Lower lobe of right lung (tissue), 2 donors: ENCODE data around the gene EFCAB12. TPM values are rescaled to one million over a fixed set of nuclear protein-coding genes. Genes with fewer than 3 reads are reported as not detected.
A peak's percentile ranks its signal among the peaks of the same experiment; 100 is the strongest.
"Not testable (repeated sequence)": the region's sequence is repeated elsewhere in the genome, so short reads cannot be mapped to it uniquely, and the experiment has no call there.

Experiments used
- ATAC-seq, 2 donors: fragments of 200-7000 bp; cut with Tn5 transposase; one replicate each; pipeline ENCODE4 v1.9.1; 2020 to 2022; ENCODE audit warnings: mild to moderate bottlenecking in 2 of 2, moderate library complexity in 2 of 2
- DNase-seq: peaks from one replicate; pipeline ENCODE4 v3.0.0-alpha.2; 2020
- H3K27ac ChIP-seq: fragments of 200-600 bp; one replicate; pipeline ENCODE4 v1.8.0; 2022
- H3K27me3 ChIP-seq: fragments of 200-600 bp; one replicate; pipeline ENCODE4 v1.8.0; 2022; ENCODE audit warnings: low read depth
- H3K36me3 ChIP-seq: fragments of 200-600 bp; one replicate; pipeline ENCODE4 v1.8.0; 2022; ENCODE audit warnings: mild to moderate bottlenecking
- H3K4me1 ChIP-seq: fragments of 200-600 bp; one replicate; pipeline ENCODE4 v1.8.0; 2022
- H3K4me3 ChIP-seq: fragments of 200-600 bp; one replicate; pipeline ENCODE4 v1.8.0; 2022; ENCODE audit warnings: mild to moderate bottlenecking
- H3K9me3 ChIP-seq: fragments of 200-600 bp; one replicate; pipeline ENCODE4 v1.8.0; 2022
- CTCF ChIP-seq: fragments of 200-600 bp; IDR thresholded peaks from one replicate; pipeline ENCODE4 v1.8.0; 2022; ENCODE audit warnings: antibody characterized with exemption, mild to moderate bottlenecking
- intact Hi-C: fragments of 100-400 bp; cut with DNase I; formaldehyde crosslinking; loops from one replicate; pipeline ENCODE4 v1.11.0; 2022
- total RNA-seq: library from RNA; stranded (reverse); fragmentation: NEBNext Ultra II Directional; extraction: Animal tissue kit (Norgen Biotek cat#: 25700); gene quantifications from one replicate; pipeline ENCODE4 v1.2.1, GENCODE V29; 2021
- donor health status: DM: no; HTN: yes; CAD: no; lungs with severe emphysema.

EFCAB12 gene
- total RNA-seq, 1 donor from 2014 or later, result 4.8 TPM

- Histone ChIP-seq H3K27ac (peak overlapping the region; percentile 96), H3K27me3 (no peaks in the 10 kb centered on the region), H3K9me3 (no peaks in the 10 kb centered on the region), H3K4me1 (peaks cover 23% of the 10 kb centered on the region), H3K36me3 (peaks cover 14% of the 10 kb centered on the region), H3K4me3 (peak overlapping the region; percentile 91)
- ATAC-seq, result peak in 1 of 2 donors; percentile 11
- intact Hi-C loops, result no loop called here
- TF ChIP-seq CTCF, result no peak
- DNase-seq, result no peak
Observed at GRCh38 chr3:129399895-129400357, 28.5 kb downstream of the EFCAB12 start.

GRCh38 chr3:129399145-129399894 is 29.1 kb downstream of the EFCAB12 start:
- peaks cover 14% of the 10 kb centered on the region for H3K36me3 ChIP-seq
- peak; percentile 91 to 96 for ATAC-seq
- peak overlapping the region; percentile 91 for H3K4me3 ChIP-seq
- no peaks in the 10 kb centered on the region for H3K9me3 ChIP-seq
- TF ChIP-seq CTCF, result peak; percentile 80
- DNase-seq, result peak; percentile 78
- H3K27ac ChIP-seq, result peak overlapping the region; percentile 96
- peaks cover 23% of the 10 kb centered on the region for H3K4me1 ChIP-seq
- no peaks in the 10 kb centered on the region for H3K27me3 ChIP-seq
- intact Hi-C loops, result no loop called here

- peaks cover 19% of the 10 kb centered on the region for H3K36me3 ChIP-seq
- ATAC-seq, result peak; percentile 26 to 54
- peak overlapping the region; percentile 91 for H3K4me3 ChIP-seq
- peaks cover 23% of the 10 kb centered on the region for H3K4me1 ChIP-seq
- no peak for TF ChIP-seq CTCF
- H3K27ac ChIP-seq, result peak overlapping the region; percentile 96
- DNase-seq, result no peak
- no peaks in the 10 kb centered on the region for H3K9me3 ChIP-seq
- H3K27me3 ChIP-seq, result no peaks in the 10 kb centered on the region
- intact Hi-C loops, result no loop called here
Observed at GRCh38 chr3:129398803-129399144, 29.7 kb downstream of the EFCAB12 start.

GRCh38 chr3:129393760-129394564 is 34.5 kb downstream of the EFCAB12 start:
- intact Hi-C loops, DNase-seq, ATAC-seq, H3K9me3 ChIP-seq, H3K27me3 ChIP-seq, H3K4me3 ChIP-seq: not testable (repeated sequence)
- Histone ChIP-seq H3K36me3 (peaks cover 64% of the 10 kb centered on the region), H3K4me1 (peaks cover 28% of the 10 kb centered on the region), H3K27ac (peak overlapping the region; percentile 6)

- TF ChIP-seq CTCF, result no peak
- Histone ChIP-seq H3K4me3 (no peak overlapping the region), H3K4me1 (peaks cover 24% of the 10 kb centered on the region), H3K27me3 (no peaks in the 10 kb centered on the region), H3K36me3 (peaks cover 65% of the 10 kb centered on the region), H3K9me3 (no peaks in the 10 kb centered on the region), H3K27ac (peak overlapping the region; percentile 6)
- DNase-seq (no peak), ATAC-seq (no peak)
- intact Hi-C loops, result no loop called here
Observed at GRCh38 chr3:129393271-129393670, 35.2 kb downstream of the EFCAB12 start.

GRCh38 chr3:129392106-129392887 is 36.1 kb downstream of the EFCAB12 start:
- H3K36me3 ChIP-seq, result peaks cover 75% of the 10 kb centered on the region

GRCh38 chr3:129391583-129391982 is 36.9 kb downstream of the EFCAB12 start:
- H3K4me3 ChIP-seq, DNase-seq, ATAC-seq, H3K27ac ChIP-seq, H3K9me3 ChIP-seq, H3K27me3 ChIP-seq, intact Hi-C loops: not testable (repeated sequence)
- Histone ChIP-seq H3K36me3 (peaks cover 79% of the 10 kb centered on the region), H3K4me1 (peaks cover 27% of the 10 kb centered on the region)

More at GRCh38 chr3:129392106-129392887, 36.1 kb downstream of the EFCAB12 start:
- H3K27me3 ChIP-seq, DNase-seq, H3K9me3 ChIP-seq, ATAC-seq, intact Hi-C loops, H3K4me3 ChIP-seq, H3K27ac ChIP-seq: not testable (repeated sequence)
- peaks cover 24% of the 10 kb centered on the region for H3K4me1 ChIP-seq
